ENCODE results near the gene CSRNP3. TPM values are rescaled to one million over a fixed set of nuclear protein-coding genes. Genes with fewer than 3 reads are reported as not detected.

Gene CSRNP3
- total and polyA plus RNA-seq, 10 of the 15 experiments (the other 5 are each of a cell fraction or from before 2014, with no cell fraction given) = 0.03 to 5.2 (median 0.11) TPM; not detected in 1

DNA sequence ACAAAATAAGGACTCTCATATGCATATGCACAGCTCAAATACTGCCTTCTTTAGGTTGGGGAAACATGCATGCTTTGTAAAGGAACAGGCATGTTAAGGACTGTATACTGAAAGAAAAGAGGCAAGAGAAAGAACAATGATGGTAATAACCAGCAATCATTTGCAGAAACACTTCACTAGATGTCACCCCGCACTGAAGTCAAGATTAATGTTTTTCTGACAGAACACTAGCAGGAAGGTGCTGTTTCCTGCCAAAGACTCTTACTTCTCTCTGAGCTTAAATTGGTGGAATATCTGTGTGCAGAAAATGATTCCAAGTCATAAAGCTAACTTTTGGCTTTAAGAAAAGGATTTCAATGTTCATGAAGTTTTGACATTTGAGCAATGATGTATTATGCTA is 19.3 kb upstream of the CSRNP3 start:
- BruUV-seq (replicated peaks) = no TSS peak
- no peak overlapping the region for H3K4me2 ChIP-seq (ENCODE audit: control insufficient read depth, insufficient read depth)
- no peak overlapping the region for H3K9ac ChIP-seq (ENCODE audit: control insufficient read depth, insufficient read depth, low read length)
- DNase-seq (ENCODE audit: low read depth, low spot score) (no peak), FAIRE-seq (no peak), ATAC-seq (peak; percentile 59)
- no peaks in the 10 kb centered on the region for H3K27me3 ChIP-seq (replicated peaks in 1 of 2; ENCODE audit: control insufficient read depth in 2 of 2, insufficient read depth in 2 of 2, low read length in 1 of 2)
- intact Hi-C loops (cut with micrococcal nuclease; ENCODE audit: unreplicated experiment) (no loop called here), in situ Hi-C loops (cut with MboI) (no loop called here)
- ChIA-PET SMC1A (ENCODE audit: uncharacterized antibody, unreplicated experiment) (interaction anchor here (0.7 to 10.0 kb wide), 37 partner anchors 13 to 505 kb away, joined by 3 to 107 read pairs (median 4); partner anchors contain the start of gene CSRNP3), POLR2A (interaction anchor here (0.9 to 2.1 kb wide), 2 partner anchors 10 to 14 kb away, joined by 4 to 12 read pairs; no protein-coding TSS in a partner anchor), RAD21 (ENCODE audit: unreplicated experiment) (interaction anchor here (0.7 to 4.0 kb wide), 27 partner anchors 11 to 503 kb away, joined by 3 to 31 read pairs (median 5); partner anchors contain the start of gene TTC21B), CTCF (interaction anchor here (0.6 to 5.7 kb wide), 34 partner anchors 11 to 603 kb away, joined by 3 to 56 read pairs (median 4); partner anchors contain the start of genes CSRNP3 and SCN2A)
- no peak overlapping the region for H3K4me3 ChIP-seq
- no peaks in the 10 kb centered on the region for H3K9me3 ChIP-seq (replicated peaks; ENCODE audit: control insufficient read depth, insufficient read depth, low read length)
- no peak overlapping the region for H2AFZ ChIP-seq (ENCODE audit: control insufficient read depth, low read depth, low read length)
- no peaks in the 10 kb centered on the region for H3K36me3 ChIP-seq (ENCODE audit: control insufficient read depth in 2 of 2, insufficient read depth in 2 of 2, low read length in 1 of 2)
- H3K4me1 ChIP-seq (ENCODE audit: control insufficient read depth, insufficient read depth, low read length) = no peaks in the 10 kb centered on the region
- H3K79me2 ChIP-seq (ENCODE audit: control insufficient read depth, insufficient read depth, low read length) = no peaks in the 10 kb centered on the region
- TF ChIP-seq SMC3 (IDR thresholded peaks at IDR 0.05; ENCODE audit: borderline replicate concordance, low read length) = 0 out of 2 replicates have a peak, but pooled peaks have one; percentile 2
- TF ChIP-seq, protein P1, sequence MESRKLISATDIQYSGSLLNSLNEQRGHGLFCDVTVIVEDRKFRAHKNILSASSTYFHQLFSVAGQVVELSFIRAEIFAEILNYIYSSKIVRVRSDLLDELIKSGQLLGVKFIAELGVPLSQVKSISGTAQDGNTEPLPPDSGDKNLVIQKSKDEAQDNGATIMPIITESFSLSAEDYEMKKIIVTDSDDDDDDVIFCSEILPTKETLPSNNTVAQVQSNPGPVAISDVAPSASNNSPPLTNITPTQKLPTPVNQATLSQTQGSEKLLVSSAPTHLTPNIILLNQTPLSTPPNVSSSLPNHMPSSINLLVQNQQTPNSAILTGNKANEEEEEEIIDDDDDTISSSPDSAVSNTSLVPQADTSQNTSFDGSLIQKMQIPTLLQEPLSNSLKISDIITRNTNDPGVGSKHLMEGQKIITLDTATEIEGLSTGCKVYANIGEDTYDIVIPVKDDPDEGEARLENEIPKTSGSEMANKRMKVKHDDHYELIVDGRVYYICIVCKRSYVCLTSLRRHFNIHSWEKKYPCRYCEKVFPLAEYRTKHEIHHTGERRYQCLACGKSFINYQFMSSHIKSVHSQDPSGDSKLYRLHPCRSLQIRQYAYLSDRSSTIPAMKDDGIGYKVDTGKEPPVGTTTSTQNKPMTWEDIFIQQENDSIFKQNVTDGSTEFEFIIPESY (IDR thresholded peaks at IDR 0.05) = no peak
- H3K27ac ChIP-seq (ENCODE audit: control insufficient read depth, insufficient read depth) = no peak overlapping the region
- no peaks in the 10 kb centered on the region for H4K20me1 ChIP-seq (ENCODE audit: control insufficient read depth, insufficient read depth)
- 0% methylated on average over 1 of the region's 1 CpG for WGBS (ENCODE audit: insufficient coverage, insufficient replicate concordance, low lambda C conversion rate, missing lambda C conversion rate)

DNA sequence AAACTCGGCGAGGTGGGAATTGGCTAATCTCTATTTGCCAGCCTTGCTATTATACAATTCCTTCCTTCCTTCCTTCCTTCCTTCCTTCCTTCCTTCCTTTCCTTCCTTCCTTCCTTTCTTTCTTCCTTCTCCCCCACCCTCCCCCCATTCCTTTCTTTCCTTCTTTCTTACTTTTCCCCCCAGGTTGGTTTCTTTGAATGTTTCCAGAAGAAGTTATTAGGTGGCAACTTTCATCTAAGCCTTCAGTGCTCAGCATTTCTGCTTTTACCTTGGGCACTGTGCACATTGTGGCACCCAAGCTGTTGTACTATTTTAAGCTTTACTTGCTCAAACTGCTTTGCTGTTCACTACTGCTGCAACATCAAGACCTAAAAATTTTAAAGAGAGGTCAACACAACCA is 17.2 kb upstream of the CSRNP3 start:
- CTCF ChIA-PET = interaction anchor here (0.7 to 5.7 kb wide), 7 partner anchors 9 to 421 kb away, joined by 3 to 56 read pairs (median 27); no protein-coding TSS in a partner anchor
- intact Hi-C loops (cut with micrococcal nuclease; ENCODE audit: unreplicated experiment) (no loop called here), in situ Hi-C loops (cut with MboI) (no loop called here)
- H3K27me3 ChIP-seq (replicated peaks in 1 of 2; ENCODE audit: control insufficient read depth in 2 of 2, insufficient read depth in 2 of 2, low read length in 1 of 2) = no peaks in the 10 kb centered on the region
- WGBS (ENCODE audit: insufficient coverage, insufficient replicate concordance, low lambda C conversion rate, missing lambda C conversion rate) = 30% methylated on average over 2 of the region's 2 CpGs
- no peak overlapping the region for H3K9ac ChIP-seq (ENCODE audit: control insufficient read depth, insufficient read depth, low read length)
- no peak overlapping the region for H3K4me2 ChIP-seq (ENCODE audit: control insufficient read depth, insufficient read depth)
- H3K4me3 ChIP-seq = no peak overlapping the region
- H3K9me3 ChIP-seq (replicated peaks; ENCODE audit: control insufficient read depth, insufficient read depth, low read length) = no peaks in the 10 kb centered on the region
- ATAC-seq (no peak), DNase-seq (ENCODE audit: low read depth, low spot score) (no peak), FAIRE-seq (no peak)
- POLR2A ChIA-PET = no interaction called here
- no peaks in the 10 kb centered on the region for H3K79me2 ChIP-seq (ENCODE audit: control insufficient read depth, insufficient read depth, low read length)
- no peaks in the 10 kb centered on the region for H4K20me1 ChIP-seq (ENCODE audit: control insufficient read depth, insufficient read depth)
- H3K36me3 ChIP-seq (ENCODE audit: control insufficient read depth in 2 of 2, insufficient read depth in 2 of 2, low read length in 1 of 2) = no peaks in the 10 kb centered on the region
- H3K4me1 ChIP-seq (ENCODE audit: control insufficient read depth, insufficient read depth, low read length) = no peaks in the 10 kb centered on the region
- H3K27ac ChIP-seq (ENCODE audit: control insufficient read depth, insufficient read depth) = no peak overlapping the region
- no TSS peak for BruUV-seq (replicated peaks)
- SMC1A ChIA-PET (ENCODE audit: uncharacterized antibody, unreplicated experiment) = interaction anchor here (0.8 to 10.0 kb wide), 8 partner anchors 8 to 245 kb away, joined by 3 to 107 read pairs (median 22); no protein-coding TSS in a partner anchor
- RAD21 ChIA-PET (ENCODE audit: unreplicated experiment) = interaction anchor here (1.0 to 4.0 kb wide), 8 partner anchors 19 to 422 kb away, joined by 3 to 25 read pairs (median 4); no protein-coding TSS in a partner anchor
- no peak overlapping the region for H2AFZ ChIP-seq (ENCODE audit: control insufficient read depth, low read depth, low read length)
- no peak for TF ChIP-seq CBX3 (IDR thresholded peaks at IDR 0.05; ENCODE audit: borderline replicate concordance, low read depth)
- TF ChIP-seq RAD21 (IDR thresholded peaks at IDR 0.05; ENCODE audit: insufficient read depth, low read depth, low read length) = no peak
- no peak for TF ChIP-seq CREB1 (IDR thresholded peaks at IDR 0.05; ENCODE audit: low read depth)
- TF ChIP-seq ZNF384 (IDR thresholded peaks at IDR 0.05; ENCODE audit: borderline replicate concordance, low read depth, low read length) = no peak
- TF ChIP-seq POLR2AphosphoS5 (IDR thresholded peaks at IDR 0.05; ENCODE audit: low read length) = no peak
- TF ChIP-seq CHD1 (IDR thresholded peaks at IDR 0.05; ENCODE audit: low read depth, low read length) = no peak
- TF ChIP-seq SIX5 (IDR thresholded peaks at IDR 0.05; ENCODE audit: low read depth, low read length, severe bottlenecking) = no peak
- no peak for TF ChIP-seq BCL11A (IDR thresholded peaks at IDR 0.05; ENCODE audit: low read depth, low read length)
- TF ChIP-seq ZNF217 (IDR thresholded peaks at IDR 0.05) = no peak
- no peak for TF ChIP-seq SKIL (IDR thresholded peaks at IDR 0.05; ENCODE audit: low read depth, poor library complexity, severe bottlenecking)
- no peak for TF ChIP-seq RUNX3 (IDR thresholded peaks at IDR 0.05; ENCODE audit: low read length)
- no peak for TF ChIP-seq RAD51 (IDR thresholded peaks at IDR 0.05)

All from GM12878 (cell line).